ENCODE results near the gene FREY1. TPM values are rescaled to one million over a fixed set of nuclear protein-coding genes. Genes with fewer than 3 reads are reported as not detected.

The FREY1 gene
- total and polyA plus RNA-seq, 2 of the 8 experiments (the other 6 are each of a cell fraction or from before 2014, with no cell fraction given): 0.32 to 1.1 TPM

- TF ChIP-seq CTBP2 (IDR thresholded peaks at IDR 0.05; ENCODE audit: borderline replicate concordance, insufficient read depth, insufficient read length, low read length) (no peak), HDAC2 (IDR thresholded peaks at IDR 0.05; ENCODE audit: borderline replicate concordance in 1 of 2, low read depth in 2 of 2, low read length in 2 of 2) (no peak), ATF2 (IDR thresholded peaks at IDR 0.05; ENCODE audit: low read length) (no peak), KDM4A (IDR thresholded peaks at IDR 0.05; ENCODE audit: low read depth, low read length, severe bottlenecking) (no peak), CREB1 (IDR thresholded peaks at IDR 0.05) (no peak), SP4 (IDR thresholded peaks at IDR 0.05; ENCODE audit: low read length) (no peak), ATF3 (IDR thresholded peaks at IDR 0.05; ENCODE audit: insufficient read depth, low read depth, low read length) (no peak), GABPA (IDR thresholded peaks at IDR 0.05; ENCODE audit: borderline replicate concordance, insufficient read depth, low read length) (no peak), RBBP5 (IDR thresholded peaks at IDR 0.05; ENCODE audit: borderline replicate concordance, low read depth, low read length) (no peak), BRCA1 (IDR thresholded peaks at IDR 0.05; ENCODE audit: low read depth, low read length) (no peak)
Measured at GRCh38 chr11:45930951-45931570, 24.0 kb upstream of the FREY1 start (continued).
